H1 (cell line): Measurements from ENCODE around the gene CHST4. TPM values are rescaled to one million over a fixed set of nuclear protein-coding genes. Genes with fewer than 3 reads are reported as not detected.
A peak's percentile ranks its signal among the peaks of the same experiment; 100 is the strongest.

Experiments used
- CTCF ChIA-PET: fragments of 300-600 bp; sonication (Branson Sonifier 250); formaldehyde crosslinking; loops from one replicate; lab custom pipeline; 2021; ENCODE audit not compliant: partially characterized antibody; lab: Charles Lee
- POLR2A ChIA-PET: fragments of 300-600 bp; sonication (Branson Sonifier 250); formaldehyde crosslinking; loops from one replicate; lab custom pipeline; 2021; ENCODE audit warnings: inconsistent platforms; ENCODE audit not compliant: partially characterized antibody; lab: Charles Lee
- DNase-seq, 2 experiments: peaks; one replicate each; pipeline versions ENCODE4 v3.0.0 to v3.0.0-alpha.2; 2010 to 2022; ENCODE audit warnings: low spot score in 2 of 2, low read depth in 1 of 2, mixed read lengths in 1 of 2
- FAIRE-seq: peaks from 2 replicates; lab custom pipeline; 2011; peaks lifted over from hg19 to GRCh38; lab: Jason Lieb, UNC
- H2AFZ ChIP-seq: 2 replicates; pipeline ENCODE4 v1.8.1; 2012; ENCODE audit warnings: low read length, inconsistent platforms
- H2AK5ac ChIP-seq: 2 replicates; pipeline ENCODE4 v1.6.1; 2013; ENCODE audit warnings: low read depth, low read length
- H2BK120ac ChIP-seq: replicated peaks from 2 replicates; pipeline ENCODE3; 2013; ENCODE audit warnings: low read depth, low read length, inconsistent platforms
- H2BK12ac ChIP-seq: 2 replicates; pipeline ENCODE4 v1.6.1; 2013; ENCODE audit warnings: low read depth, low read length
- H2BK15ac ChIP-seq: 2 replicates; pipeline ENCODE4 v1.6.1; 2013; ENCODE audit warnings: low read length
- H2BK20ac ChIP-seq: 2 replicates; pipeline ENCODE4 v1.6.1; 2013; ENCODE audit warnings: low read length
- H2BK5ac ChIP-seq: 2 replicates; pipeline ENCODE4 v1.6.1; 2013; ENCODE audit warnings: low read depth, low read length
- H3K14ac ChIP-seq: 2 replicates; pipeline ENCODE4 v1.6.1; 2013; ENCODE audit warnings: inconsistent platforms; ENCODE audit not compliant: insufficient read length
- H3K18ac ChIP-seq: 2 replicates; pipeline ENCODE4 v1.6.1; 2013; ENCODE audit warnings: low read length; ENCODE audit errors: extremely low read depth
- H3K23ac ChIP-seq: 2 replicates; pipeline ENCODE4 v1.6.1; 2013; ENCODE audit warnings: inconsistent platforms; ENCODE audit not compliant: insufficient read length
- H3K23me2 ChIP-seq: 2 replicates; pipeline ENCODE4 v1.6.1; 2013; ENCODE audit warnings: low read depth, low read length
- H3K27ac ChIP-seq: 2 replicates; pipeline ENCODE4 v1.6.1; 2011; ENCODE audit warnings: low read depth, low read length, inconsistent platforms
- H3K27me3 ChIP-seq, 4 experiments: replicated peaks in 1 of 4; 1 replicate in 1 of 4; 2 replicates in 3 of 4; pipeline versions ENCODE4 v1.6.1 to v1.8.1; 2011 to 2013; ENCODE audit warnings: low read length in 3 of 4, mild to moderate bottlenecking in 3 of 4, inconsistent platforms in 2 of 4, mixed read lengths in 2 of 4, moderate library complexity in 1 of 4; ENCODE audit not compliant: control insufficient read depth in 3 of 4, insufficient read depth in 3 of 4; ENCODE audit errors: extremely low read depth in 1 of 4
- H3K36me3 ChIP-seq, 4 experiments: 2 replicates each; pipeline versions ENCODE4 v1.6.1 to v1.8.1; 2011 to 2013; ENCODE audit warnings: mild to moderate bottlenecking in 4 of 4, low read length in 3 of 4, moderate library complexity in 2 of 4, control low read depth in 1 of 4, inconsistent platforms in 1 of 4; ENCODE audit not compliant: insufficient read depth in 4 of 4, control insufficient read depth in 2 of 4
- H3K4ac ChIP-seq: replicated peaks from 2 replicates; pipeline ENCODE3; 2013; ENCODE audit warnings: low read length, low read depth, mixed read lengths, inconsistent platforms; ENCODE audit not compliant: insufficient read length
- H3K4me1 ChIP-seq, 4 experiments: replicated peaks in 1 of 4; 1 replicate in 1 of 4; 2 replicates in 3 of 4; pipeline versions ENCODE4 v1.6.1 to v1.8.1; 2011 to 2013; ENCODE audit warnings: low read length in 3 of 4, inconsistent platforms in 2 of 4, mixed read lengths in 1 of 4; ENCODE audit not compliant: insufficient read depth in 4 of 4, control insufficient read depth in 3 of 4
- H3K4me2 ChIP-seq, 2 experiments: 2 replicates each; pipeline versions ENCODE4 v1.6.1 to v1.8.1; 2011 to 2013; ENCODE audit warnings: low read depth in 2 of 2, low read length in 2 of 2, control low read depth in 1 of 2, inconsistent platforms in 1 of 2, mild to moderate bottlenecking in 1 of 2; ENCODE audit not compliant: insufficient read depth in 1 of 2
- H3K4me3 ChIP-seq, 4 experiments: fragments of 200-600, 300-600 bp in 1 of 4; sonication (generic), shearing (Covaris generic), sonication (Bioruptor Twin) in 1 of 4; 2 replicates each; pipeline versions ENCODE4 v1.5.1 to v1.8.1; 2011 to 2016; ENCODE audit warnings: low read length in 4 of 4, low read depth in 3 of 4, control low read depth in 2 of 4, inconsistent platforms in 2 of 4, mild to moderate bottlenecking in 2 of 4, mixed read lengths in 1 of 4, moderate library complexity in 1 of 4; ENCODE audit not compliant: insufficient read depth in 2 of 4; ENCODE audit errors: extremely low read depth in 1 of 4
- H3K56ac ChIP-seq: replicated peaks from 2 replicates; pipeline ENCODE3; 2013; ENCODE audit warnings: low read depth, mild to moderate bottlenecking, mixed read lengths, low read length, inconsistent platforms; ENCODE audit not compliant: insufficient read length
- H3K79me1 ChIP-seq: 2 replicates; pipeline ENCODE4 v1.6.1; 2013; ENCODE audit warnings: low read depth, low read length, control low read depth
- H3K79me2 ChIP-seq, 2 experiments: 2 replicates each; pipeline versions ENCODE4 v1.6.1 to v1.8.1; 2012 to 2013; ENCODE audit warnings: low read length in 2 of 2, mild to moderate bottlenecking in 2 of 2, inconsistent platforms in 1 of 2; ENCODE audit not compliant: insufficient read depth in 2 of 2, control insufficient read depth in 1 of 2
- H3K9ac ChIP-seq, 4 experiments: replicated peaks in 1 of 4; 1 replicate in 1 of 4; 2 replicates in 3 of 4; pipeline versions ENCODE4 v1.6.1 to v1.8.1; 2011 to 2013; ENCODE audit warnings: low read depth in 3 of 4, low read length in 3 of 4, control low read depth in 2 of 4, mild to moderate bottlenecking in 2 of 4, moderate library complexity in 2 of 4, inconsistent platforms in 1 of 4; ENCODE audit errors: extremely low read depth in 1 of 4
- H3K9me3 ChIP-seq, 2 experiments: 2 replicates each; pipeline versions ENCODE4 v1.6.1 to v1.8.1; 2012 to 2013; ENCODE audit warnings: mild to moderate bottlenecking in 2 of 2, moderate library complexity in 2 of 2, control low read depth in 1 of 2, inconsistent platforms in 1 of 2, low read depth in 1 of 2, low read length in 1 of 2, mixed read lengths in 1 of 2; ENCODE audit not compliant: insufficient read depth in 2 of 2
- H4K20me1 ChIP-seq, 2 experiments: replicated peaks in 1 of 2; 2 replicates each; pipeline versions ENCODE3 to v1.8.1; 2011 to 2013; ENCODE audit warnings: inconsistent platforms in 2 of 2, low read length in 2 of 2, mild to moderate bottlenecking in 1 of 2; ENCODE audit not compliant: insufficient read depth in 2 of 2, control insufficient read depth in 1 of 2
- H4K5ac ChIP-seq: 2 replicates; pipeline ENCODE4 v1.6.1; 2013; ENCODE audit warnings: low read length, low read depth, mixed read lengths, inconsistent platforms; ENCODE audit not compliant: insufficient read length
- H4K8ac ChIP-seq: 2 replicates; pipeline ENCODE4 v1.8.0; 2013; ENCODE audit warnings: mild to moderate bottlenecking, moderate library complexity, low read length, inconsistent platforms; ENCODE audit not compliant: insufficient read depth; ENCODE audit errors: extremely low read depth
- H4K91ac ChIP-seq: replicated peaks from 2 replicates; pipeline ENCODE3; 2013; ENCODE audit warnings: low read length, mixed read lengths, inconsistent platforms; ENCODE audit not compliant: insufficient read length
- BRCA1 ChIP-seq: IDR thresholded peaks from 2 replicates; pipeline ENCODE4 v1.6.1; 2012; ENCODE audit warnings: low read depth, low read length, improper control_type of control experiment
- CHD2 ChIP-seq: IDR thresholded peaks from 2 replicates; pipeline ENCODE4 v1.6.1; 2012; ENCODE audit warnings: low read length, improper control_type of control experiment
- EGR1 ChIP-seq: IDR thresholded peaks from 2 replicates; pipeline ENCODE4 v1.6.1; 2011; ENCODE audit warnings: low read depth, low read length, borderline replicate concordance
- JUND ChIP-seq: IDR thresholded peaks from 2 replicates; pipeline ENCODE4 v1.6.1; 2011; ENCODE audit warnings: mild to moderate bottlenecking, improper control_type of control experiment, low read length
- NRF1 ChIP-seq: IDR thresholded peaks from 2 replicates; pipeline ENCODE4 v1.6.1; 2011; ENCODE audit warnings: mild to moderate bottlenecking, low read depth, low read length, improper control_type of control experiment
- PHF8 ChIP-seq: fragments of 200-600 bp; sonication (generic); conservative IDR thresholded peaks from 2 replicates; pipeline ENCODE4 v1.7.1; 2012; ENCODE audit warnings: low read depth, mild to moderate bottlenecking, inconsistent platforms, low read length, moderate library complexity
- SRF ChIP-seq: IDR thresholded peaks from 2 replicates; pipeline ENCODE4 v1.6.1; 2011; ENCODE audit warnings: mild to moderate bottlenecking, low read depth, low read length, moderate library complexity
- TAF7 ChIP-seq: optimal IDR thresholded peaks from 2 replicates; pipeline ENCODE3; 2011; ENCODE audit warnings: low read depth, mild to moderate bottlenecking, inconsistent platforms, low read length, moderate library complexity, borderline replicate concordance
- TCF12 ChIP-seq: IDR thresholded peaks from 2 replicates; pipeline ENCODE4 v1.6.1; 2011; ENCODE audit warnings: low read depth, mild to moderate bottlenecking, low read length
- YY1 ChIP-seq: IDR thresholded peaks from 2 replicates; pipeline ENCODE4 v1.6.1; 2011; ENCODE audit warnings: low read depth, mild to moderate bottlenecking, low read length
- WGBS, 2 experiments: shearing (Covaris generic) in 1 of 2; methylation state at CpG; one replicate each; pipeline versions ENCODE4 v1.1.6 to v1.1.7; 2013 to 2015; ENCODE audit warnings: low lambda C conversion rate in 2 of 2, mixed read lengths in 2 of 2, inconsistent platforms in 1 of 2, low coverage in 1 of 2, missing lambda C conversion rate in 1 of 2; ENCODE audit not compliant: insufficient replicate concordance in 2 of 2, insufficient coverage in 1 of 2, insufficient read length in 1 of 2; ENCODE audit errors: extremely low coverage in 1 of 2, missing lambda C conversion rate in 1 of 2; 5-methylcytosine and 5-hydroxymethylcytosine counted together
- long read RNA-seq, 2 experiments: library from RNA in 1 of 2; library from capped mRNA in 1 of 2; stranded (forward); transcript quantifications; one replicate each; pipeline ENCODE4 v2.0.0, GENCODE V29; 2021; ENCODE audit warnings: inconsistent platforms in 1 of 2
- polyA minus RNA-seq, 3 experiments: library from RNA; depleted of rRNA, polyadenylated mRNA; stranded (reverse); fragments of >200 nt; gene quantifications; 1 replicate in 2 of 3; 2 replicates in 1 of 3; pipeline ENCODE4 v1.2.3, GENCODE V29; 2011
- polyA plus RNA-seq, 7 experiments: library from polyadenylated mRNA; depleted of rRNA in 3 of 7; stranded (reverse) in 5 of 7; unstranded in 2 of 7; fragments of >200 nt in 5 of 7; fragments of 200-250 nt in 2 of 7; gene quantifications; 1 replicate in 5 of 7; 2 replicates in 1 of 7; 4 replicates in 1 of 7; pipeline versions ENCODE4 v1.2.1 to v1.2.3, GENCODE V29; 2011 to 2013; ENCODE audit warnings: missing spikeins in 2 of 7, mixed read lengths in 2 of 7
- total RNA-seq: library from RNA; stranded (reverse); fragmentation: NEBNext Ultra II Directional; extraction: Animal tissue kit (Norgen Biotek cat#: 25700); gene quantifications from 2 replicates; pipeline ENCODE4 v1.2.1, GENCODE V29; 2021

CHST4 gene
- total RNA-seq (11.7 and 12.1 TPM in 2 replicates), polyA plus RNA-seq (2011; rRNA removed) (14.6 and 17.0 TPM in 2 replicates), polyA minus RNA-seq (2011; rRNA and poly(A)+ RNA removed) (30.1 and 33.6 TPM in 2 replicates)
- polyA plus RNA-seq (2011; cell fraction: cytosol; rRNA removed) = 12.6 TPM
- polyA plus RNA-seq (2011; cell fraction: nucleus; rRNA removed) = 13.9 TPM
- polyA plus RNA-seq (2012, experiment 1 of 2) = 9.8 to 12.9 TPM (median 11.2 TPM) in 4 replicates
- polyA plus RNA-seq (2012, experiment 2 of 2) = 8.0 TPM
- 15.6 TPM for polyA plus RNA-seq (2013, experiment 1 of 2)
- polyA plus RNA-seq (2013, experiment 2 of 2) = 15.4 TPM
- 16.4 TPM for polyA minus RNA-seq (2011; cell fraction: cytosol; rRNA and poly(A)+ RNA removed)
- polyA minus RNA-seq (2011; cell fraction: nucleus; rRNA and poly(A)+ RNA removed) = 11.5 TPM
- long read RNA-seq, experiment 1, partial matches to known transcripts = 4 of 11 reads
- long read RNA-seq, experiment 1, other reads (novel, unspliced or antisense) = 0 of 11 reads
- long read RNA-seq, experiment 2, partial matches to known transcripts = 5 of 10 reads
- long read RNA-seq, experiment 2, other reads (novel, unspliced or antisense) = 0 of 10 reads

DNA sequence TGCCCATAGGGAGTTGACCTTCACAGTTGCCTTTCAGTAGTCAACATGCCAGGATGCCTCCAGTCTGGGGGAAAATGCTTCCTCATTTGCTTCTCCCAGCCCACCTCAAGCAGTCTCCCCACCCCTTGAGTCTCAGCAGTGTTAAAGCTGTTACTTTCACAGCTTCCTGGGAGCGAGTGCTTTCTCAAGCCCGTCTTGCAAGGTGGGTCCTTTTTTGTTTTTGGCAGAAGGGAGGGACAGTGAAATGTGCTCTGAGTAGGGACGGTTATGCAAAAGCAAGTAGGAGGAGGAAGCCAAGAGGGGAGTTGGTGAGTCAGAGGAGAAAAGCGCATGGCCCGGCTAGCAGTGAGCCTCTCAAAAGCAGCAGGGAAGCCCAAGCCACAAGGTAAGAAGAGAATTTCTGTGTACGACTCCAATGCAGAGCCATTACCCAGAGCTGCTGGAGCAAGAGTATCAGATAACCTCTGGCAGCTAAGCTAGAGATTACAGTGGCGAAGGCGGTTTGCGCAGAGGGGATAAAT lies at the start of gene CHST4:
Gene CHST4 (plus strand): TSS at position 316 of the 521 bp plus-strand sequence. CDS start 10,252 bp downstream, outside the sequence.
- peak; percentile 66 to 82 for DNase-seq
- no peak within 1 kb of the TSS for H3K14ac ChIP-seq
- H2BK15ac ChIP-seq = no peak within 1 kb of the TSS
- H4K20me1 ChIP-seq = no peaks in the 10 kb centered on the region
- peaks cover 0 to 18% (median 13%) of the 10 kb centered on the region in 4 experiments; a peak in 4 of 7 replicates for H3K4me1 ChIP-seq
- H2BK20ac ChIP-seq = peak within 1 kb of the TSS; percentile 68
- peak within 1 kb of the TSS; percentile 49 for H4K5ac ChIP-seq
- H3K4ac ChIP-seq = peak within 1 kb of the TSS; percentile 17
- peaks cover 0 to 2% (median 0%) of the 10 kb centered on the region in 4 experiments; a peak in 2 of 8 replicates for H3K36me3 ChIP-seq
- H3K79me1 ChIP-seq = no peaks in the 10 kb centered on the region
- no peaks in the 10 kb centered on the region for H3K27me3 ChIP-seq
- 0 out of 4 replicates have a peak, but pooled peaks cover 0 to 4% of the 10 kb centered on the region in 2 experiments for H3K79me2 ChIP-seq
- peak; percentile 96 for FAIRE-seq
- peak within 1 kb of the TSS; percentile 89 for H3K27ac ChIP-seq
- no peak within 1 kb of the TSS for H2AK5ac ChIP-seq
- H2BK120ac ChIP-seq = peak within 1 kb of the TSS; percentile 68
- no peaks in the 10 kb centered on the region for H3K9me3 ChIP-seq
- peak within 1 kb of the TSS; percentile 25 to 60 (median 44) for H3K4me3 ChIP-seq
- peak within 1 kb of the TSS; percentile 82; the same call in 1 of the 2 replicates for H2BK12ac ChIP-seq
- peak within 1 kb of the TSS; percentile 48 for H4K91ac ChIP-seq
- ChIA-PET POLR2A (interaction anchor here (0.6 to 2.7 kb wide), 19 partner anchors 8 to 281 kb away, joined by 3 to 19 read pairs (median 3); partner anchors contain the start of genes MARVELD3 and ZNF23), CTCF (interaction anchor here (0.8 to 4.3 kb wide), 15 partner anchors 12 to 113 kb away, joined by 3 to 51 read pairs (median 4); partner anchors contain the start of gene ZNF19)
- H3K18ac ChIP-seq = peak within 1 kb of the TSS; percentile 73
- H2AFZ ChIP-seq = peak within 1 kb of the TSS; percentile 68; the same call in 1 of the 2 replicates
- H3K4me2 ChIP-seq = peak within 1 kb of the TSS; percentile 73 to 94
- H2BK5ac ChIP-seq = peak within 1 kb of the TSS; percentile 76
- H3K56ac ChIP-seq = peak within 1 kb of the TSS; percentile 3
- WGBS, 2 experiments = 3% methylated on average over 9 of the region's 9 CpGs; no CpG with 5 or more reads in 1 of the 2 experiments
- H3K9ac ChIP-seq = peak within 1 kb of the TSS in 3 of 4 experiments; percentile 54 to 76 (median 64); a peak in 6 of 7 replicates
- H3K23me2 ChIP-seq = peaks cover 10% of the 10 kb centered on the region; the same call in 1 of the 2 replicates
- H3K23ac ChIP-seq = no peak within 1 kb of the TSS
- no peak within 1 kb of the TSS; the same call in 1 of the 2 replicates for H4K8ac ChIP-seq
- TF ChIP-seq TAF7 = peak; percentile 89
- TF ChIP-seq YY1 = peak; percentile 49; the same call in 1 of the 2 replicates
- TF ChIP-seq JUND = peak; percentile 93
- no peak for TF ChIP-seq NRF1
- TF ChIP-seq BRCA1 = no peak
- TF ChIP-seq TCF12 = no peak
- no peak for TF ChIP-seq EGR1
- TF ChIP-seq PHF8 = no peak; the same call in none of the 2 replicates
- no peak for TF ChIP-seq SRF
- no peak for TF ChIP-seq CHD2
